AG08396 (cell line): Measurements from ENCODE around the gene GLUD1.
"Not testable (repeated sequence)": the region's sequence is repeated elsewhere in the genome, so short reads cannot be mapped to it uniquely, and the experiment has no call there.

ENCODE experiments used
- DNase-seq: peaks from one replicate; pipeline ENCODE4 v3.0.0; 2012; ENCODE audit warnings: low spot score, mixed read lengths

Gene GLUD1

GRCh38 chr10:87090779-87091178, 3.9 kb downstream of the GLUD1 start:
- DNase-seq, result no peak

GRCh38 chr10:87089746-87090145, 4.9 kb downstream of the GLUD1 start:
- no peak for DNase-seq

- no peak for DNase-seq
Measured at GRCh38 chr10:87085537-87085936, 9.1 kb downstream of the GLUD1 start.

- DNase-seq, result peak; percentile 26
Measured at GRCh38 chr10:87084291-87084782, 10.3 kb downstream of the GLUD1 start.

GRCh38 chr10:87083576-87084290, 10.9 kb downstream of the GLUD1 start:
- DNase-seq, result not testable (repeated sequence)

- DNase-seq, result peak; percentile 17
Measured at GRCh38 chr10:87082219-87082618, 12.4 kb downstream of the GLUD1 start.

- DNase-seq, result not testable (repeated sequence)
Measured at GRCh38 chr10:87081574-87081973, 13.1 kb downstream of the GLUD1 start.

- not testable (repeated sequence) for DNase-seq
Measured at GRCh38 chr10:87080621-87081020, 14.0 kb downstream of the GLUD1 start.

- no peak for DNase-seq
Measured at GRCh38 chr10:87079106-87079836, 15.4 kb downstream of the GLUD1 start.

- not testable (repeated sequence) for DNase-seq
Measured at GRCh38 chr10:87076421-87076820, 18.2 kb downstream of the GLUD1 start.

- DNase-seq, result no peak
Measured at GRCh38 chr10:87072449-87072848, 22.2 kb downstream of the GLUD1 start.

- no peak for DNase-seq
Measured at GRCh38 chr10:87068281-87068680, 26.4 kb downstream of the GLUD1 start.

- no peak for DNase-seq
Measured at GRCh38 chr10:87066865-87067264, 27.8 kb downstream of the GLUD1 start.

GRCh38 chr10:87066178-87066577, 28.5 kb downstream of the GLUD1 start:
- DNase-seq, result no peak

GRCh38 chr10:87064651-87065050, 30.0 kb downstream of the GLUD1 start:
- DNase-seq, result no peak

GRCh38 chr10:87060280-87060928, 34.2 kb downstream of the GLUD1 start:
- DNase-seq, result no peak

GRCh38 chr10:87059401-87059800, 35.2 kb downstream of the GLUD1 start:
- DNase-seq, result no peak

GRCh38 chr10:87058171-87058570, 36.5 kb downstream of the GLUD1 start:
- DNase-seq, result no peak

- peak; percentile 46 for DNase-seq
Measured at GRCh38 chr10:87054373-87055295, 40.0 kb downstream of the GLUD1 start.

- DNase-seq, result no peak
Measured at GRCh38 chr10:87053577-87054181, 41.0 kb downstream of the GLUD1 start.

- no peak for DNase-seq
Measured at GRCh38 chr10:87053111-87053510, 41.5 kb downstream of the GLUD1 start.
